T-cell (primary cell): Measurements from ENCODE around the gene SAPCD2. TPM values are rescaled to one million over a fixed set of nuclear protein-coding genes. Genes with fewer than 3 reads are reported as not detected.

Source experiments
- ATAC-seq, 4 experiments: fragments of 200-7000 bp in 3 of 4; fragments of 150-1000 bp in 1 of 4; cut with Tn5 transposase; replicated peaks in 1 of 4; 1 replicate in 3 of 4; 2 replicates in 1 of 4; pipeline ENCODE4 v1.10.0; 2021; ENCODE audit warnings: moderate library complexity in 3 of 4, mild to moderate bottlenecking in 2 of 4, moderate number of reproducible peaks in 1 of 4
- CTCF ChIA-PET, 2 donors: fragments of 300-600 bp; sonication (Branson Sonifier 250); formaldehyde crosslinking; loops; one replicate each; lab custom pipeline; 2022; ENCODE audit warnings: antibody characterized with exemption in 2 of 2; lab: Charles Lee
- POLR2A ChIA-PET, 2 donors: fragments of 300-600 bp; sonication (Branson Sonifier 250); formaldehyde crosslinking; loops; one replicate each; lab custom pipeline; 2022; ENCODE audit warnings: antibody characterized with exemption in 2 of 2; lab: Charles Lee
- DNase-seq, 35 experiments: peaks; one replicate each; pipeline versions ENCODE4 v3.0.0 to v3.0.0-alpha.2; 2013 to 2023
- H3K27ac ChIP-seq: one replicate; pipeline ENCODE4 v1.5.1; 2013; ENCODE audit warnings: low read length
- H3K27me3 ChIP-seq, 2 experiments: replicated peaks in 1 of 2; 1 replicate in 1 of 2; 2 replicates in 1 of 2; pipeline versions ENCODE4 v1.6.1 to v1.7.0; 2013; ENCODE audit warnings: low read length in 1 of 2, mixed read lengths in 1 of 2; ENCODE audit not compliant: control insufficient read depth in 2 of 2, insufficient read depth in 2 of 2; ENCODE audit errors: extremely low read depth in 1 of 2
- H3K36me3 ChIP-seq, 2 donors: 1 replicate in 1 of 2; 2 replicates in 1 of 2; pipeline versions ENCODE4 v1.6.1 to v1.7.0; 2013; ENCODE audit warnings: low read length in 1 of 2; ENCODE audit not compliant: control insufficient read depth in 2 of 2, insufficient read depth in 1 of 2; ENCODE audit errors: extremely low read depth in 1 of 2
- H3K4me1 ChIP-seq, 2 experiments: 1 replicate in 1 of 2; 2 replicates in 1 of 2; pipeline versions ENCODE4 v1.6.1 to v1.7.0; 2013; ENCODE audit warnings: low read length in 2 of 2, mixed read lengths in 1 of 2; ENCODE audit not compliant: insufficient read depth in 2 of 2, control insufficient read depth in 1 of 2; ENCODE audit errors: extremely low read depth in 1 of 2
- H3K4me3 ChIP-seq, 2 donors: 1 replicate in 1 of 2; 2 replicates in 1 of 2; pipeline versions ENCODE4 v1.5.1 to v1.7.0; 2013; ENCODE audit warnings: mild to moderate bottlenecking in 2 of 2, low read length in 1 of 2, moderate library complexity in 1 of 2; ENCODE audit not compliant: control insufficient read depth in 1 of 2; ENCODE audit errors: extremely low read depth in 1 of 2
- H3K9me3 ChIP-seq: 2 replicates; pipeline ENCODE4 v1.7.0; 2013
- H3K27ac Mint-ChIP-seq, 2 donors: one replicate each; pipeline ENCODE4 v1.8.0; 2020 to 2021; ENCODE audit warnings: mild to moderate bottlenecking in 2 of 2, mixed read lengths in 2 of 2
- H3K27me3 Mint-ChIP-seq, 2 donors: one replicate each; pipeline ENCODE4 v1.8.0; 2021 to 2022; ENCODE audit warnings: mixed read lengths in 2 of 2
- H3K36me3 Mint-ChIP-seq: one replicate; pipeline ENCODE4 v1.8.0; 2021; ENCODE audit warnings: mixed read lengths
- H3K4me1 Mint-ChIP-seq, 3 donors: one replicate each; pipeline ENCODE4 v1.8.0; 2020 to 2022; ENCODE audit warnings: mixed read lengths in 3 of 3, mild to moderate bottlenecking in 1 of 3
- H3K4me3 Mint-ChIP-seq, 3 donors: one replicate each; pipeline ENCODE4 v1.8.0; 2020 to 2022; ENCODE audit warnings: mild to moderate bottlenecking in 3 of 3, mixed read lengths in 3 of 3, moderate library complexity in 3 of 3
- H3K9me3 Mint-ChIP-seq, 3 donors: one replicate each; pipeline ENCODE4 v1.8.0; 2020 to 2022; ENCODE audit warnings: mixed read lengths in 3 of 3
- WGBS: methylation state at CpG from one replicate; pipeline ENCODE4 v1.1.5; 2013; ENCODE audit warnings: missing lambda C conversion rate; ENCODE audit not compliant: insufficient coverage; 5-methylcytosine and 5-hydroxymethylcytosine counted together
- total RNA-seq, 35 experiments: library from RNA in 6 of 35; stranded (reverse) in 6 of 35; fragments of 120-200 nt in 1 of 35; gene quantifications; one replicate each; pipeline versions ENCODE4 v1.2.1 to v1.2.4 and lab custom pipeline; 2013 to 2026

SAPCD2 gene
- total RNA-seq, 5 donors from 2014 or later (not counting 1 experiment from before 2014, with no cell fraction given), result 0.33 to 1.0 (median 0.83) TPM

DNA sequence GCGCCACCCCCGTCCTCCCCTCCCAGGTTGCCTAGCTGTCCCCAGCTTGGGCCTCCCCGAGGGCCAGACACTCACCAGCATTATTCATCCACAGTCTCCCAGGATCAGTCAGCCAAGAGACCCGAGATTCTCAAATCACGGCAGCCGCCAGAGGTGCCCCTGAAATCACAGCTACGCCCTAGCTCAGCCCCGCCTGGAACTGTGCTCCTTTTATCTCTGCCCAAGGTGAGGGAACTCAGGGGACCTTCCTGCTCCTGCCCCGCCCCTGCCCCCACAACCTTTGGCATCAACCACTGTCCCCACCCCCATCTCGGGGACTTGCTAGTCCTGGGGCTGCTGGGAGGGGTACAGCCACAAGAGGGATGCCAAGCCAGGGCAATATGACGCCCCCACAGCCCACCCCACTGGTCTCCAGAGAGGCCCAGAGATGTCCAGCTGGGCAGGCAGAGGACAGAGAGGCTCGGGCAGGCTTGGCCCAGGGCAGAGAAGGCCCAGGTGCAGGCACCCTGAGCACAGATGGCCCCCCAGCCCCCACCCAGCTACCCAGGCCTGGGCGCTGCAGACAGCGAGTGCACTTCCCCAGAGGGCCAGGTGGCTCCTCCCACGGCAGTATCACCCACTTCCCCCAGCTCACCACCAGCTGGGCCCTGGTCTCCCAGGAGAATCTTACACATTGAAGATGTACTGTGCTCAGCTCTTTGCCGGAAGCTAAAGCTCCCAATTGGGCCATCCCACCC, 38.3 kb downstream of the SAPCD2 start, which contains the start of gene FUT7:
TSS of gene FUT7 (minus strand) at position 185 of the 737 bp plus-strand sequence. CDS start at position 88, 97 bp downstream.
- no peaks in the 10 kb centered on the region for H3K9me3 Mint-ChIP-seq
- Histone ChIP-seq H3K4me1 (peaks cover 17 to 80% of the 10 kb centered on the region in 2 experiments), H3K4me3 (peak within 1 kb of the TSS in 1 of 2 donors; percentile 79), H3K9me3 (no peaks in the 10 kb centered on the region), H3K36me3 (no peaks in the 10 kb centered on the region), H3K27me3 (peaks cover 0 to 13% of the 10 kb centered on the region in 2 experiments), H3K27ac (peak within 1 kb of the TSS; percentile 59)
- 25% methylated on average over 12 of the region's 16 CpGs for WGBS
- H3K4me3 Mint-ChIP-seq, result peak within 1 kb of the TSS; percentile 73 to 82 (median 74)
- POLR2A ChIA-PET, result no interaction called here
- CTCF ChIA-PET, result interaction anchor here in 1 of 2 donors (0.6 to 1.1 kb wide), 6 partner anchors 15 to 101 kb away, joined by 3 to 5 read pairs (median 3); no protein-coding TSS in a partner anchor
- peak within 1 kb of the TSS; percentile 91 to 92 for H3K27ac Mint-ChIP-seq
- peaks cover 45 to 56% (median 47%) of the 10 kb centered on the region in 3 donors for H3K4me1 Mint-ChIP-seq
- ATAC-seq (no peak), DNase-seq (peak in 12 of 35 experiments; percentile 19 to 55 (median 34))
- H3K27me3 Mint-ChIP-seq, result no peaks in the 10 kb centered on the region
- H3K36me3 Mint-ChIP-seq, result no peaks in the 10 kb centered on the region

DNA sequence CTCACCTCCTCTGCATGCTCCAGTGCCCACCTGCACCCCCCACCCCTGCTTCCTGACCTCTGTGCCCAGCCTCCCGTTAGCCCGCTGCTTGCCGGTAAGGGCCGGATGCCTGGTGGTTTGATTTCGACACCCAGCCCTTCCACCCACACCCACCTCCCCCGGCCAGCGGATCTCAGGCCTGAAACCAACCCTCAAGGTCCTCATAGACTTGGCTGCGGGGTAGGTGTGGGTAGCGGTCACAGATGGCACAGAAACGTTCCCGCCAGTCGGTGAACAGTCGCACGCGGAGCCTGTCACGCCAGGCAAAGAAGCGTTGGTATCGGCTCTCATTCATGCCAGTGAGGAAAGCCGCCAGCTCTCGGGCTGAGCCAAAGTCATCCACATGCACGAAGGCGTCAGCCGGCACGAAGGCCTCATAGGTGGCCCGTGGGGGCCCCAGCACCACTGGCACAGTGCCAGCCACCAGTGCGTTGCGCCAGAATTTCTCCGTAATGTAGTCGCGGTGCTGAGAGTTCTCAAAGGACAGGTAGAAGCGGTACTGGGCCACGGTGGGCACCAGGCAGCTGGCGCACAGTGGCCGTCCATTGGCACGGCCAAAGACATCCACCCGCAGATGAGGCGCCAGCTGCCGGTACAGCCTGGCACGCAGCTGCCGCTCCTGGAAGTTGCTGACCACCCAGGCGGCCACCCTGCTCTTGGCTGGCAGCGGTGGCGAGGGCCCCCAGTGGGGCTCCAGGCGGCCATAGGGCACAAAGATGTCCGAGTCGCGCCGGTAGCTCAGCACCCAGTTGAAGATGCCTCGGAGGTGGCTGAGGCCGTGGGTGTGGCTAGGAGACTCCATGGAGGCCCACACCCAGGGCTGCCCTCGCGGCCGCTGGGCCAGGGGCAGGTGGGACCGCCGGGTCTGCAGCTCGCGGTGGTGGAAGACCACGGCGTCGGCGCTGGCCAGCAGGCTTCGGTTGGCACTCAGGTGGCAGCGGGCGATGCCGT, 39.5 kb downstream of the SAPCD2 start:
- Mint-ChIP-seq H3K36me3 (no peaks in the 10 kb centered on the region), H3K4me1 (peaks cover 52 to 65% (median 55%) of the 10 kb centered on the region in 3 donors), H3K9me3 (no peaks in the 10 kb centered on the region), H3K4me3 (peak overlapping the region; percentile 73 to 78 (median 74)), H3K27me3 (no peaks in the 10 kb centered on the region), H3K27ac (peak overlapping the region; percentile 81 to 88)
- Histone ChIP-seq H3K36me3 (no peaks in the 10 kb centered on the region), H3K27me3 (peaks cover 0 to 13% of the 10 kb centered on the region in 2 experiments), H3K4me1 (peaks cover 22 to 91% of the 10 kb centered on the region in 2 experiments), H3K27ac (peak overlapping the region; percentile 59), H3K4me3 (peak overlapping the region in 1 of 2 donors; percentile 79), H3K9me3 (no peaks in the 10 kb centered on the region)
- POLR2A ChIA-PET, result interaction anchor here in 1 of 2 donors (0.5 kb wide), 2 partner anchors 11 to 37 kb away, joined by 3 read pairs; no protein-coding TSS in a partner anchor
- CTCF ChIA-PET, result interaction anchor here (0.6 to 1.9 kb wide), 5 partner anchors 16 to 253 kb away, joined by 3 to 9 read pairs (median 5); partner anchors contain the start of gene TUBB4B (in 1 of the 2)
- 50% methylated on average over 58 of the region's 65 CpGs for WGBS
- no peak for ATAC-seq
- peak in 21 of 35 experiments; percentile 16 to 61 (median 32) for DNase-seq

DNA sequence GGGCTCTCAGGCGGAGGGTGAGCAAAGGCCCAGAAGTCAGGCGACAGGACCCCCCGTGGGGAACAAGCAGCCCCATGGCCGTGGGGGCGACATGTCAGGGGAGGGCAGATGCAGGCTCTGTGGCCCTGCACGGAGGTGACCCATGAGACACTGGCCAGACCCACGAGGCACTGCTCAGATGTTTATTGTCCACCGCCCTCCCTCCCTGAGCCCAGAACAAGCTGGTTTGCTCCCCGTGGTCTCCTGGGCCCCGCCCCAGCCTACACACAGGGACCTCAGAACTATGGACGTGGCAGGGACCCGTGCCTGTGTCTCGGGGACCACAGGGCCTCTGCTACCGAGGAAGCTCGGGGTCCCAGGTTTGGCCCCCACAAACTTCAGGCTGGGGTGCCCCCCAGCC, 40.4 kb downstream of the SAPCD2 start:
- peaks cover 22 to 91% of the 10 kb centered on the region in 2 experiments for H3K4me1 ChIP-seq
- Mint-ChIP-seq H3K9me3 (no peaks in the 10 kb centered on the region), H3K4me1 (peaks cover 48 to 62% (median 56%) of the 10 kb centered on the region in 3 donors), H3K4me3 (peak overlapping the region; percentile 73 to 79 (median 79)), H3K27me3 (no peaks in the 10 kb centered on the region), H3K36me3 (no peaks in the 10 kb centered on the region), H3K27ac (peak overlapping the region; percentile 81 to 90)
- peak overlapping the region; percentile 59 for H3K27ac ChIP-seq
- ChIA-PET POLR2A (interaction anchor here in 1 of 2 donors (0.5 kb wide), 1 partner anchor 36 kb away, joined by 3 read pairs; no protein-coding TSS in a partner anchor), CTCF (interaction anchor here in 1 of 2 donors (0.8 to 1.9 kb wide), 9 partner anchors 14 to 252 kb away, joined by 3 to 10 read pairs (median 5); partner anchors contain the start of genes PAXX and TUBB4B)
- peak overlapping the region in 1 of 2 donors; percentile 79 for H3K4me3 ChIP-seq
- H3K9me3 ChIP-seq, result no peaks in the 10 kb centered on the region
- 50% methylated on average over 10 of the region's 15 CpGs for WGBS
- ATAC-seq (no peak), DNase-seq (no peak)
- no peaks in the 10 kb centered on the region for H3K36me3 ChIP-seq
- H3K27me3 ChIP-seq, result peaks cover 0 to 13% of the 10 kb centered on the region in 2 experiments

DNA sequence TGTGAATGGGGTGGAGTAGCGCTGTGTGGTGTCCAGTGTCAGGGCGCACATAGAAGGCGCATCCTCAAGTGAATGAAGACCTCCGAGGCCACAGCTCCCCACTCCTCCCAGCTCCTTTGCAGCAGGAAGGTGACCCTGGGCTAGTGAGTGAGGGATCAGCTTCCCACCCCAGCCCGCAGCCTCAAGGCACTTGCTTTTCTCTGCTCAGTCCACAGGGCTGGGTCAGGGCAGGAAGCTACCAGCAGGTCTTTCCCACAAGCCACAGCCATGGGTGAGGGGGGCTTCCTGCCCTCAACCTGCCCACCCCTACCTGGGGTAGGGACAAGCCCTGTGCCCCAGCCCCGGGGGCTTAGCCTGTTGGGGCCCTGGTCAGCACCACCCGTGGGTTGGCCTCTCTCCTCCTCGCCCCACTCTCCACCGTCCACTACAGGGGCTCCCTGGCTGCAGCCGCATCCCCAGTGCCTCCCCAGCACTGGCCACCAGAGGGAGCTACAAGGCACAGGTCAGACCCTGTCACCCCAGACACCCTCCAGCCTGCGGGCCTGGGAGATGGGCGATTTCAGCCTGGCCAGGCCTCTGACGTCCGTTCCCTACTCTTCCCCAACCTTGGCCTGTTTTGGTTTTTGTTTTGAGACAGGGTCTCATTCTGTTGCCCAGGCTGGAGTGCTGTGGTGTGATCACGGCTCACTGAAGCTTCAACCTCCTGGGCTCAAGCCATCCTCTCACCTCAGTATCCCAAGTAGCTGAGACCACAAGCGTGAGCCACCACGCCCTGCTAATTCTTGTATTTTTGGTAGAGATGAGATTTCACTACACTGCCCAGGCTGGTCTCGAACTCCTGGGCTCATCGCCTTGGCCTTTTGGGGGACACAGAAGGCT, 41.1 kb downstream of the SAPCD2 start:
- no peaks in the 10 kb centered on the region for H3K9me3 ChIP-seq
- peaks cover 20 to 91% of the 10 kb centered on the region in 2 experiments for H3K4me1 ChIP-seq
- Mint-ChIP-seq H3K4me1 (peaks cover 41 to 57% (median 49%) of the 10 kb centered on the region in 3 donors), H3K27ac (peak overlapping the region; percentile 88 to 90), H3K4me3 (peak overlapping the region; percentile 73 to 79 (median 79)), H3K27me3 (no peaks in the 10 kb centered on the region), H3K36me3 (no peaks in the 10 kb centered on the region), H3K9me3 (no peaks in the 10 kb centered on the region)
- peak; percentile 19 to 41 (median 24) for ATAC-seq
- H3K27me3 ChIP-seq, result peaks cover 0 to 13% of the 10 kb centered on the region in 2 experiments
- peak overlapping the region; percentile 79 to 81 for H3K4me3 ChIP-seq
- CTCF ChIA-PET, result interaction anchor here in 1 of 2 donors (0.6 to 1.9 kb wide), 15 partner anchors 15 to 251 kb away, joined by 3 to 10 read pairs (median 4); partner anchors contain the start of genes AJM1, PAXX, RNF208 and TMEM141
- WGBS, result 17% methylated on average over 6 of the region's 19 CpGs
- POLR2A ChIA-PET, result no interaction called here
- DNase-seq, result peak in 29 of 35 experiments; percentile 31 to 80 (median 55)
- H3K27ac ChIP-seq, result peak overlapping the region; percentile 59
- no peaks in the 10 kb centered on the region for H3K36me3 ChIP-seq
